ENCODE data around the gene APOLD1.

Gene APOLD1

DNA sequence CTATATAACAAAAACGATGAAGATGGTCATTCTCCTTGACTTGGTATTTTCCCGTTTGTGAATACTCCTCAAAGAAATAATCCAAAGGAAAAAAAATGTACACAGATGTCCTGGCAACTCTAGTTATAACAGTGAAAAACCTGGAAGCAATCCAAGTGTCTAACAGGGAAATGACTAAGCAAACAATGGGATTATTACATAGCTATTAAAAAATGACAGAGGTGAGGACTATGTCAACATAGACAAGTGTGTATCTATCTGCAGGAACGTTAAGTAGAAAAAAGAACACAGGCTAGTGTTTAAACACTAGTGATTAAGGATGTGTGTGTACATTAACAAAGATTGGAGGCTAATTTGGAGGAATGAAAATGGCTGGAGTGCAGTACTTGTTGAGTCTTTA lies 5.9 kb upstream of the APOLD1 start:
- Histone ChIP-seq H3K27me3 (no peaks in the 10 kb centered on the region), H3K4me3 (no peak overlapping the region), H4K20me1 (no peaks in the 10 kb centered on the region), H3K27ac (no peak overlapping the region), H3K9ac (no peak overlapping the region), H3K4me1 (peaks cover 6% of the 10 kb centered on the region), H3K9me3 (no peaks in the 10 kb centered on the region), H3K36me3 (peaks cover 16% of the 10 kb centered on the region; the same call in 1 of the 2 replicates), H3K4me2 (no peak overlapping the region)
- no peak for TF ChIP-seq Cebpa-rat (IDR thresholded peaks at IDR 0.05)

DNA sequence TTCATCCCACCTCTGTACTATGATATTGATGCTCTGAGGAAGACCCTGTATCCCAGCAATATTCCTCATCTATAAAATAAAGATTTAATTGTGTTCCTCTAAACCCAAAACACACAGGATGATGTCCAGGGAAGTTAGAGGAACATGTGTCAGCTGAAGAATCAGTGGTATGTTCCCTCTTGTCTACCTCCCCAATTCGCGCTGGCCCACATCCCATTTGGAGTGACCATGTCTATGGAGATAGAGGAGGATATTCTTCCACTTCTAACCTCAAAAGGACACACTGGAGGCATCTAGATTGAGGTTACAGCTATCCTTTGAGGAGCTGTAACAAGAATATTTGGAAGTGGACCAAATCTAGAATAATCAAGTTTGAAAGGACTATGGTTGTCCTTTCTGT lies 1.3 kb upstream of the APOLD1 start:
- H3K9ac ChIP-seq: no peak overlapping the region
- TF ChIP-seq Cebpa-rat (IDR thresholded peaks at IDR 0.05): no peak
- H3K4me1 ChIP-seq: peaks cover 49% of the 10 kb centered on the region
- H3K27me3 ChIP-seq: no peaks in the 10 kb centered on the region
- H3K4me2 ChIP-seq: peak overlapping the region; percentile 86; the same call in 1 of the 2 replicates
- H3K27ac ChIP-seq: no peak overlapping the region
- no peaks in the 10 kb centered on the region for H4K20me1 ChIP-seq
- no peaks in the 10 kb centered on the region for H3K9me3 ChIP-seq
- H3K36me3 ChIP-seq: 0 out of 2 replicates have a peak, but pooled peaks cover under 1% of the 10 kb centered on the region
- H3K4me3 ChIP-seq: no peak overlapping the region

DNA sequence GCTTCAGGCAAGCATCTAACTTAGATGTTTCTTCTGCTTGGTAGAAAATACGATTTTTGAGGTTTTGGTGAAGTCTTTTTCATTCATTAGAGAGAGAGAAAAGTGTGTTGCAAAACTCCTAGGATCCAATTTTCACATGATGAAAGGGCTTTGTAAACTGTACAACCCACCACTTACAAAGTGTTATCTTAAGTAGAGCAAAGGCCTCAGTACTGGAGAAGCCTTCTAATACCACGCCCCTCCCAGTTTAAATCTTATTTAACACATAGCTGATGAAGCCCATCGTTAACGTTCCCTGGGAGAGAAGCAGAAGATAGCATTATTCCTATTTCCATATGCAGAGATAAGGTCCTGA lies 869 bp downstream of the APOLD1 start:
- Histone ChIP-seq H3K4me1 (peaks cover 53% of the 10 kb centered on the region), H3K9me3 (no peaks in the 10 kb centered on the region), H3K27me3 (no peaks in the 10 kb centered on the region), H4K20me1 (no peaks in the 10 kb centered on the region), H3K36me3 (no peaks in the 10 kb centered on the region), H3K4me2 (peak overlapping the region; percentile 86), H3K9ac (peak overlapping the region; percentile 83), H3K27ac (peak overlapping the region; percentile 91), H3K4me3 (peak overlapping the region; percentile 70)
- TF ChIP-seq Cebpa-rat (IDR thresholded peaks at IDR 0.05): no peak

DNA sequence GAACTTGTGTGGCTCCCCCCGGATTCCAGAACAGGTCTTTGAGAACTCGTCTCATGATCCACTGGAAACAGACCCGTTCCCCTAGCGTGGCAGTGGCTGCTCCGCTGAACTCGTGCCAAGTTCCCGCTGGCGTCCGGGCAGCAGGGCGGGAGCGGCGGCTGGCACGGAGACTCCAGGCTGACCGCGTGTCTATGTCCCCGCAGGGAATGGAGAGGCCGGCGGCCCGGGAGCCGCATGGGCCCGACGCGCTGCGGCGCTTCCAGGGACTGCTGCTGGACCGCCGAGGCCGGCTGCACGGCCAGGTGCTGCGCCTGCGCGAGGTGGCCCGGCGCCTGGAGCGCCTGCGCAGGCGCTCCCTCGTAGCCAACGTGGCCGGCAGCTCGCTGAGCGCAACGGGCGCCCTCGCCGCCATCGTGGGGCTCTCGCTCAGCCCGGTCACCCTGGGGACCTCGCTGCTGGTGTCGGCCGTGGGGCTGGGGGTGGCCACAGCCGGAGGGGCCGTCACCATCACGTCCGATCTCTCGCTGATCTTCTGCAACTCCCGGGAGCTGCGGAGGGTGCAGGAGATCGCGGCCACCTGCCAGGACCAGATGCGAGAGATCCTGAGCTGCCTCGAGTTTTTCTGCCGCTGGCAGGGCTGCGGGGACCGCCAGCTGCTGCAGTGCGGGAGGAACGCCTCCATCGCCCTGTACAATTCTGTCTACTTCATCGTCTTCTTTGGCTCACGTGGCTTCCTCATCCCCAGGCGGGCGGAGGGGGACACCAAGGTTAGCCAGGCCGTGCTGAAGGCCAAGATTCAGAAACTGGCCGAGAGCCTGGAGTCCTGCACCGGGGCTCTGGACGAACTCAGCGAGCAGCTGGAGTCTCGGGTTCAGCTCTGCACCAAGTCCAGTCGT lies 1.5 kb downstream of the APOLD1 start:
- H3K4me1 ChIP-seq: peaks cover 53% of the 10 kb centered on the region
- peak overlapping the region; percentile 91 for H3K27ac ChIP-seq
- no peaks in the 10 kb centered on the region for H4K20me1 ChIP-seq
- TF ChIP-seq Cebpa-rat (IDR thresholded peaks at IDR 0.05): no peak
- H3K27me3 ChIP-seq: no peaks in the 10 kb centered on the region
- H3K4me2 ChIP-seq: peak overlapping the region; percentile 86
- peak overlapping the region; percentile 70 for H3K4me3 ChIP-seq
- peak overlapping the region; percentile 83 for H3K9ac ChIP-seq
- no peaks in the 10 kb centered on the region for H3K9me3 ChIP-seq
- H3K36me3 ChIP-seq: no peaks in the 10 kb centered on the region

DNA sequence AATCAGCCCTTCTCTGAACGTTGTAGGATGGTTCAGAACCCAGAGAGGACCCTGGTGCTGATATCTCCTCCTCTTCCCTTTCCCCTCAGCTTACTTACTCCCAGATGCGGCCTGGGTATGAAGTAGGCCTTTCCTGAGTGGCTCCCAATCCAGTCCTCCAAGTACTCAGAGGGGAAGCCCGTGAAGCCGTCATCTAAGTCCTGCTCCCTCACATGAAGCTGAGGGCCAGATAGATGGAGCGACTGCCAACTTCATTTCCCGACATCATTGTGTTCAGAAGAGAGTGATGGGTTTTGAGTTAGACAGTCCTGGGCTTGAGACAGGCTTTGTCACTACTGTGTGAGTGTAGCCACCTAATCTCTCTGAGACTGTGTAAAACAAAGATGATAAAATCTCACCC lies 2.7 kb downstream of the APOLD1 start:
- Histone ChIP-seq H3K36me3 (no peaks in the 10 kb centered on the region), H3K27me3 (no peaks in the 10 kb centered on the region), H3K27ac (0 out of 2 replicates have a peak overlapping the region, but pooled peaks have one; percentile 91), H3K9ac (0 out of 2 replicates have a peak overlapping the region, but pooled peaks have one; percentile 11), H3K9me3 (no peaks in the 10 kb centered on the region), H3K4me2 (peak overlapping the region; percentile 86), H3K4me3 (no peak overlapping the region; the same call in 1 of the 2 replicates), H3K4me1 (peaks cover 53% of the 10 kb centered on the region), H4K20me1 (no peaks in the 10 kb centered on the region)
- TF ChIP-seq Cebpa-rat (IDR thresholded peaks at IDR 0.05): no peak

DNA sequence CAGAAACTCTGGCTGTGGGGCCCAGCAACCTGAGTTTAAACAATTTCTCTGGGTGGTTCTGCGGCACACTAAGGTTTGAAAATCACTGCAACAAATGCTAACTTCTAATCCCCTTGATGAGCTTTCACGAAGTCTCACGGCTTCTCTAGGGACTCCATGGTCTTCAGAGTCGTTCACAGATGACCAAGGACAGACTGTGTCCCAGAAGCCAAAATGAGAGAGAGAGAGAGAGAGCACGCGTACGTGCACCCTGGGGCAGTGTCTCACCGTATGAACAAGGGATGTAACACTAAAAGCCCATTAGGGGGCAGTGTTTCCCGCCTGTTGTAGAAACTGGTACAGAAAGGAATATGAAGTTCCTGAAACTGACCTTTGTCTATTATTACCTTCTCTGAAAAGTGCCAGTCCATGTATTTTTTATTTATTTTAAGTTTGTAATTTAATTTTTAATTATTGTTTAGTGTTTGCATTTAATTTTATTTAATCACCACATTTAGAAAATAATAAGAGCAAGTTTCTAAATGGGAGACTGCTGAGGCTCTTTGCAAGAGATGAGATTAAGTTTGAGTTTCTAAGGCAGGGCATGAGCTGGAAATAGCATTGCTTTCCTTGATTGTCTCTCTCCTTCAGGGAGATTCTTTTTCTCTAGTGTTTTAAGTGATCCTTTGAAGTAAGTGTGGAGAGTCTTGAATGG lies 3.4 kb downstream of the APOLD1 start:
- no peaks in the 10 kb centered on the region for H3K27me3 ChIP-seq
- H3K9ac ChIP-seq: no peak overlapping the region
- peak overlapping the region; percentile 86 for H3K4me2 ChIP-seq
- no peaks in the 10 kb centered on the region for H3K36me3 ChIP-seq
- no peaks in the 10 kb centered on the region for H3K9me3 ChIP-seq
- TF ChIP-seq Cebpa-rat (IDR thresholded peaks at IDR 0.05): no peak
- H3K4me1 ChIP-seq: peaks cover 53% of the 10 kb centered on the region
- H3K4me3 ChIP-seq: no peak overlapping the region
- H3K27ac ChIP-seq: no peak overlapping the region
- no peaks in the 10 kb centered on the region for H4K20me1 ChIP-seq

DNA sequence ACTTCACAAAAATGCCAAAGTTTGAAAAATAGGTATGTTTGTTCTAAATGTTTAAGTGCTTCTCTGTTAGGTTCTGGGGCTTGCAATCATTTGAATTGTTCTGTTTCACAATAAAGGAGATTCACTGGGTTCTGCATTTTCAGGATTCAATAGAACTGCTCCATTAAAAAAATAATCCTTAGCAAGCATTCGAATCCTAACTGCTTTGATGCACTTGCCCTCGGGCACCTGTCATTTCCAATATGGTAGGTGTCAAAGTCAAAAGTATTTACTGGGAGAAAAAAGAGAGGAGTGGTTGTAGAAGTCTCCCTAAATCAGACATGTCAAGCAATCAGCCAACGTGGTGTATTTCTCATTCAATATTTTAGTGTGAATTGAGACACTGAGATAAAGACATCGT lies 5.5 kb downstream of the APOLD1 start:
- no peak overlapping the region for H3K4me2 ChIP-seq
- no peaks in the 10 kb centered on the region for H3K36me3 ChIP-seq
- no peaks in the 10 kb centered on the region for H4K20me1 ChIP-seq
- peaks cover 32% of the 10 kb centered on the region for H3K4me1 ChIP-seq
- no peak overlapping the region for H3K4me3 ChIP-seq
- no peak overlapping the region for H3K27ac ChIP-seq
- no peaks in the 10 kb centered on the region for H3K27me3 ChIP-seq
- TF ChIP-seq Cebpa-rat (IDR thresholded peaks at IDR 0.05): no peak
- H3K9me3 ChIP-seq: no peaks in the 10 kb centered on the region
- H3K9ac ChIP-seq: no peak overlapping the region

DNA sequence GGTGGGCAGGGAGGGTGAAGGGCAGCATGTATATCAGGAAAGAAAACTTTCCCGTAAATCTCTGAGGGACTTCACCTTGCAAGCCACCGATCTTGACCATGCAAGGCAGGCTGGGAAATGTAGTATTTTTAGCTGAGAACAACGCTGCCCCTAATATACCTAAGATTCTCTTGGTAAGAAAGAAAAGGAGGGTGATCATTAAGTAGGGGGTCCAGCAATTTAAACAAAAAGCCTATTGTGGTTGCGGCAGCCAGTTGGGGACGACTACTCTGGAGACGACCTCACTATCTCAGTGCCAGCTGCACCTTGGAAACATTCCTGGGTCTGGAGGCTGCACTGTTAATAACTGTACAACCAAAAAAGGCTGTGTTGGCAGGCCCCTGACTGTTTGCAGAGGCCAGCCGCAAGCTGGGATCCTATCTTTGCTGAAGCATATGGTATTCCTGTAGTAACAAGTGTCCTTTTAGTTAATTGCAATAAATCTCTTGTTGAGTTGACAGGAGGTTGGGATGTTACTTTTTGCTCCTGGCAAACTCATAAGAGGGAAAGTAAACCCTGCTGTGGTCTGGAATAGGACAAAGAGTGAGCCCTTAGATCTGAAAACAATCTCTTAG lies 6.4 kb downstream of the APOLD1 start:
- TF ChIP-seq Cebpa-rat (IDR thresholded peaks at IDR 0.05): no peak
- Histone ChIP-seq H3K4me1 (peaks cover 25% of the 10 kb centered on the region), H3K9me3 (no peaks in the 10 kb centered on the region), H4K20me1 (no peaks in the 10 kb centered on the region), H3K27me3 (no peaks in the 10 kb centered on the region), H3K4me3 (no peak overlapping the region), H3K9ac (no peak overlapping the region), H3K36me3 (no peaks in the 10 kb centered on the region), H3K27ac (no peak overlapping the region), H3K4me2 (no peak overlapping the region)

DNA sequence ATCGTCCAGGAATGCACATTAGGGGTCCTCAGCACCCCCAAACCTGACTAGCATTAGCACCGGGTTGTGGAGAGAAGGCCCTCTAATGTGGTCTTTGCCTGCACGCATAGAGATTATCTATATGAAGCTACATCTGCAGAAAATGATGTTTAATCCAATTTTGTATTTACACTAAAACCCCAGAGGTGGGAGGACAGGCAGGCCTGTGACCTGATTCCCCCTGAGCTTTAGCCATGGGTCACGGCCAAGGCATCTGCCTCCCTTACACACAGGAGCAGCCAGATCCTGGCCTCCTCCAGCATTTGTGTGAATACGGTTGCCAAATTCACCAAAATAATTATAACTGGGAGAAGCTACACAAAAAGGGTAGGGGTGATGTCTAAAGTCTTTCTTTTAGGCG lies 7.0 kb downstream of the APOLD1 start:
- no peak overlapping the region for H3K4me3 ChIP-seq
- H3K4me2 ChIP-seq: no peak overlapping the region
- H3K9ac ChIP-seq: no peak overlapping the region
- no peaks in the 10 kb centered on the region for H3K36me3 ChIP-seq
- no peak overlapping the region for H3K27ac ChIP-seq
- no peaks in the 10 kb centered on the region for H4K20me1 ChIP-seq
- H3K9me3 ChIP-seq: no peaks in the 10 kb centered on the region
- TF ChIP-seq Cebpa-rat (IDR thresholded peaks at IDR 0.05): no peak
- H3K4me1 ChIP-seq: peaks cover 24% of the 10 kb centered on the region
- no peaks in the 10 kb centered on the region for H3K27me3 ChIP-seq

DNA sequence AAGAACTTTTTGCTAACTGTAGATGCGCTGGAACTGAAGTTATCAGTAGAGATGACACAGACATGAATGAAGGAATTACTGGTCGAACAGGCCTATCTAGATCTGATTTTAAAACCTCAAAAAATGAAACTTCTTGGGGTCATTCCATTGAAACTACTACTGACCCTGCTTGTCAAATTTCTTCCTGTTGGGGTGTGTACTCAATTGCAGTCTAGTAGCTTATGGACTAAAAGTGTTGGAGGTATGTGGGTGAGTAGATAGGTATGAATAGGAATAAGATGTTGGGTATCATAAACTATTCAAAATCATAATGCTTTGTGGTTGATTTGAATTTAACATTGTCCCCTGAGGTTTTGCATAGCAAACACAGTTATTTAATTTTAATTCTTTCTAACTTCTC lies 9.2 kb downstream of the APOLD1 start:
- no peak overlapping the region for H3K27ac ChIP-seq
- no peaks in the 10 kb centered on the region for H3K36me3 ChIP-seq
- H3K4me3 ChIP-seq: no peak overlapping the region
- no peak overlapping the region for H3K4me2 ChIP-seq
- H3K9me3 ChIP-seq: no peaks in the 10 kb centered on the region
- H3K4me1 ChIP-seq: peaks cover 10% of the 10 kb centered on the region; the same call in 1 of the 2 replicates
- no peak overlapping the region for H3K9ac ChIP-seq
- no peaks in the 10 kb centered on the region for H4K20me1 ChIP-seq
- no peaks in the 10 kb centered on the region for H3K27me3 ChIP-seq
- TF ChIP-seq Cebpa-rat (IDR thresholded peaks at IDR 0.05): no peak
